ENCODE measurements around the gene ZFP64. TPM values are rescaled to one million over a fixed set of nuclear protein-coding genes. Genes with fewer than 3 reads are reported as not detected.

Gene ZFP64
- total RNA-seq, 3 donors from 2014 or later (not counting 1 experiment from before 2014, with no cell fraction given) = 11.7 to 14.8 (median 13.9) TPM

DNA sequence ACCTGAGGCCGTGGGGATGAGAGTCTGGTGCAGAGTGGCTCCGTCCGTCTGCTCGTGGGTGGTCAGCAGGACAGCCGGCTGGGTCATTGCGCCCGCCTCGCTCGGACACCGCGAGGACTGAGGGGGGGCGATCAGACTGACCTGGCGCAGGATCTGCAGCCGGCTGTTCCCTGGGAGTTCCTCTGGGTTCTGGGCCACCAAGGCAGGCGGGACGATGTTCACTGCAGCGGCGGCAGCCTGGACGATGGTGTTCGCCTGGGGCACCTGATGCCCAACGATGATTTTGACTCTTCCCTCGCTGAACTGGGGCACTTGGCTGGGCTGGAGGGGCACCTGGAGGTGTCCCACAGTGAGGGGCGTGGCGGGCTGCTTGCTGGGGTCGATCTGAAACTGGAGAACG lies 39.2 kb downstream of the ZFP64 start:
- H3K9me3 ChIP-seq (ENCODE audit: control insufficient read depth, insufficient read depth, low read length) = no peaks in the 10 kb centered on the region
- peaks cover 14% of the 10 kb centered on the region for H3K36me3 ChIP-seq (ENCODE audit: control insufficient read depth, insufficient read depth, low read length)
- H3K27me3 ChIP-seq (ENCODE audit: control insufficient read depth, insufficient read depth, low read length) = no peaks in the 10 kb centered on the region
- no peaks in the 10 kb centered on the region for H3K4me1 ChIP-seq (ENCODE audit: control insufficient read depth, insufficient read depth, low read length)
- no peak overlapping the region for H3K4me3 ChIP-seq (ENCODE audit: low read length)
- H3K27ac ChIP-seq (ENCODE audit: low read length) = no peak overlapping the region
- Mint-ChIP-seq H3K9me3 (no peaks in the 10 kb centered on the region), H3K27me3 (ENCODE audit: low read depth in 2 of 2) (no peaks in the 10 kb centered on the region), H3K36me3 (no peaks in the 10 kb centered on the region), H3K27ac (no peak overlapping the region), H3K4me1 (no peaks in the 10 kb centered on the region), H3K4me3 (no peak overlapping the region)
- no peak for DNase-seq
- intact Hi-C loops (cut with micrococcal nuclease) = no loop called here
- 94% methylated on average over 26 of the region's 26 CpGs for WGBS (ENCODE audit: insufficient coverage)
- no peak for ATAC-seq
- TF ChIP-seq, protein P1, sequence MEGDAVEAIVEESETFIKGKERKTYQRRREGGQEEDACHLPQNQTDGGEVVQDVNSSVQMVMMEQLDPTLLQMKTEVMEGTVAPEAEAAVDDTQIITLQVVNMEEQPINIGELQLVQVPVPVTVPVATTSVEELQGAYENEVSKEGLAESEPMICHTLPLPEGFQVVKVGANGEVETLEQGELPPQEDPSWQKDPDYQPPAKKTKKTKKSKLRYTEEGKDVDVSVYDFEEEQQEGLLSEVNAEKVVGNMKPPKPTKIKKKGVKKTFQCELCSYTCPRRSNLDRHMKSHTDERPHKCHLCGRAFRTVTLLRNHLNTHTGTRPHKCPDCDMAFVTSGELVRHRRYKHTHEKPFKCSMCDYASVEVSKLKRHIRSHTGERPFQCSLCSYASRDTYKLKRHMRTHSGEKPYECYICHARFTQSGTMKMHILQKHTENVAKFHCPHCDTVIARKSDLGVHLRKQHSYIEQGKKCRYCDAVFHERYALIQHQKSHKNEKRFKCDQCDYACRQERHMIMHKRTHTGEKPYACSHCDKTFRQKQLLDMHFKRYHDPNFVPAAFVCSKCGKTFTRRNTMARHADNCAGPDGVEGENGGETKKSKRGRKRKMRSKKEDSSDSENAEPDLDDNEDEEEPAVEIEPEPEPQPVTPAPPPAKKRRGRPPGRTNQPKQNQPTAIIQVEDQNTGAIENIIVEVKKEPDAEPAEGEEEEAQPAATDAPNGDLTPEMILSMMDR (IDR thresholded peaks at IDR 0.05) = no peak

DNA sequence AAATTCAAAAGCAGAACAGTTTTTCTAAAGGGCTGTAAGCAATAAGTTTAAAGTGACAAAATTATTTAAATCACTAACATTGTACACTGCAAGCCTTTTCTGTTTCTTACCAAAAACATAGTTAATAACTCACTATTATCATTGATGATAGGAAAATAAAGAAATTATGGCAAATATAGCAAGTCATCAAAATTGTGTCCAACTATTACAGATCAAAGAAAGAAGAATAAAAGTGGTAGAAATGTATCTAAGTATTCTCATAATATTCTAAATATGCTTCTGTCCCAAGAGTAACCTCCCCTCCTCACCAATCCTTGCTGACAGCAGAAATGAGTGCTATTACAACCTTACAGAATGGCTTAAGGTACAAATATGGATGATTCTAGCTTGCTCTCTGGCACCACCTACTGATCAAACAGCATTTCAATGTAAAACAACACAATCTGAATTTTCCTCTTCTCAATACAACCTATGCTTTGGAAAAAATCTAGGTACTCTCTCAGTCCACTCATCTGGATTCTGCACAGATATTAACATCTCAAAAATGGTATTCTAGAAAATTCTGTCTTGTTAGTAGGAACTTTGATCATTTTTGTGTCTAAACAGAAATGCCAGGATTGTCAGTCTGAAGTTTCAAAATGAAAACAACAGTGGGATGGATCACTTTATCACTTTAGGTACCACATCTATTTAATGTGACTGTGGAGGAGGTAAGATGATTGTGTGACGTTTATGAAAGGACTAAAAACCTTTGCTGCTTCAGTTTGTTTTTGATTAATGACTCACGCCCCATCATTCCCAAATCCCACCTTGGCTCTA lies 40.9 kb downstream of the ZFP64 start:
- Histone ChIP-seq H3K27me3 (ENCODE audit: control insufficient read depth, insufficient read depth, low read length) (no peaks in the 10 kb centered on the region), H3K4me3 (ENCODE audit: low read length) (no peak overlapping the region), H3K9me3 (ENCODE audit: control insufficient read depth, insufficient read depth, low read length) (no peaks in the 10 kb centered on the region), H3K36me3 (ENCODE audit: control insufficient read depth, insufficient read depth, low read length) (peaks cover 14% of the 10 kb centered on the region), H3K4me1 (ENCODE audit: control insufficient read depth, insufficient read depth, low read length) (no peaks in the 10 kb centered on the region), H3K27ac (ENCODE audit: low read length) (no peak overlapping the region)
- TF ChIP-seq, protein P1 (IDR thresholded peaks at IDR 0.05) = peak; percentile 89
- Mint-ChIP-seq H3K27me3 (ENCODE audit: low read depth in 2 of 2) (no peaks in the 10 kb centered on the region), H3K9me3 (no peaks in the 10 kb centered on the region), H3K27ac (no peak overlapping the region), H3K4me1 (no peaks in the 10 kb centered on the region), H3K36me3 (no peaks in the 10 kb centered on the region), H3K4me3 (no peak overlapping the region)
- intact Hi-C loops (cut with micrococcal nuclease) = loop anchor here (2.0 kb wide), 1 partner anchor 512 kb away; no protein-coding TSS in a partner anchor
- DNase-seq (peak in 1 of 2 donors; percentile 64), ATAC-seq (peak; percentile 50 to 68 (median 57))
- 100% methylated on average over 1 of the region's 2 CpGs for WGBS (ENCODE audit: insufficient coverage)

DNA sequence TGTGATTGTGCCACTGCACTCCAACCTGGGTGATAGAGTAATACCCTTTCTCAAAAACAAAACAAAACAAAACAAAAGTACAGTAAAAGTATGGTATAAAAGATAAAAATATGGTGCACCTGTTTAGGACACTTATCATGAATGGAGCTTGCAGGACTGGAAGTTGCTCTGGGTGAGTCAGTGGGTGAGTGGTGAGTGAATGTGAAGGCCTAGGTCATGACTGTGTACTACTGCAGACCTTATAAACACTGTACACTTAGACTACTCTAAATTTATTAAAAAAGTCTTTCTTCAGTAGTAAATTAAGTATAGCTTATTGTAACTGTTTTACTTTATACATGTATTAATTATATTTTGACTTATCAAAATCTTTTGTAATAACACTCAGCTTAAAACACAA lies 46.0 kb downstream of the ZFP64 start:
- H3K4me1 ChIP-seq (ENCODE audit: control insufficient read depth, insufficient read depth, low read length) = no peaks in the 10 kb centered on the region
- no peak overlapping the region for H3K27ac ChIP-seq (ENCODE audit: low read length)
- Mint-ChIP-seq H3K27ac (no peak overlapping the region), H3K4me3 (no peak overlapping the region), H3K27me3 (ENCODE audit: low read depth in 2 of 2) (no peaks in the 10 kb centered on the region), H3K36me3 (no peaks in the 10 kb centered on the region), H3K4me1 (no peaks in the 10 kb centered on the region), H3K9me3 (no peaks in the 10 kb centered on the region)
- H3K9me3 ChIP-seq (ENCODE audit: control insufficient read depth, insufficient read depth, low read length) = no peaks in the 10 kb centered on the region
- DNase-seq = no peak
- no peaks in the 10 kb centered on the region for H3K27me3 ChIP-seq (ENCODE audit: control insufficient read depth, insufficient read depth, low read length)
- intact Hi-C loops (cut with micrococcal nuclease) = no loop called here
- no peak for ATAC-seq
- TF ChIP-seq, protein P1 (IDR thresholded peaks at IDR 0.05) = no peak
- peaks cover 3% of the 10 kb centered on the region for H3K36me3 ChIP-seq (ENCODE audit: control insufficient read depth, insufficient read depth, low read length)
- no peak overlapping the region for H3K4me3 ChIP-seq (ENCODE audit: low read length)

DNA sequence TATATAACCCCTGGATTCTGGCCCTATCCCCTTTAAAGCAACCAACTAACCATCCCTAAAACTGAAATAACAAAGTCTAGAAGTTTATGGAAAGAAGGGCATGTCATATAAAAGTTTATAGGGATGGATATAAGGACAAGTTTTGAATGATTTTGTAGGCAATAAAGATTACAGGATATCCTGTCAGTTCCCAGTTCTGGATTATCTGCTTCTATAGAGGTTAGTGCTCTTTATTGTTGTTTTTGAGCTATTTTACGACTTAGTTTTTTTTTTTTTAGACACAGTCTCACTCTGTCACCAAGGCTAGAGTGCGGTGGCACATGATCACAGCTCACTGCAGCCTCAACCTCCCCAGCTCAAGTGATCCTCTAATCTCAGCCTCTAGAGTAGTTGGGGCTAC lies 48.3 kb downstream of the ZFP64 start:
- no peaks in the 10 kb centered on the region for H3K27me3 ChIP-seq (ENCODE audit: control insufficient read depth, insufficient read depth, low read length)
- intact Hi-C loops (cut with micrococcal nuclease) = no loop called here
- H3K36me3 ChIP-seq (ENCODE audit: control insufficient read depth, insufficient read depth, low read length) = no peaks in the 10 kb centered on the region
- DNase-seq (no peak), ATAC-seq (no peak)
- H3K36me3 Mint-ChIP-seq = no peaks in the 10 kb centered on the region
- no peak overlapping the region for H3K4me3 Mint-ChIP-seq
- no peaks in the 10 kb centered on the region for H3K9me3 ChIP-seq (ENCODE audit: control insufficient read depth, insufficient read depth, low read length)
- H3K27me3 Mint-ChIP-seq (ENCODE audit: low read depth in 2 of 2) = no peaks in the 10 kb centered on the region
- WGBS (ENCODE audit: insufficient coverage) = no CpG with 5 or more reads among the region's 2 CpGs
- no peak overlapping the region for H3K4me3 ChIP-seq (ENCODE audit: low read length)
- no peaks in the 10 kb centered on the region for H3K4me1 ChIP-seq (ENCODE audit: control insufficient read depth, insufficient read depth, low read length)
- H3K27ac Mint-ChIP-seq = no peak overlapping the region
- H3K9me3 Mint-ChIP-seq = no peaks in the 10 kb centered on the region
- TF ChIP-seq, protein P1 (IDR thresholded peaks at IDR 0.05) = no peak
- no peaks in the 10 kb centered on the region for H3K4me1 Mint-ChIP-seq
- no peak overlapping the region for H3K27ac ChIP-seq (ENCODE audit: low read length)
